Mesodermal cell (in vitro differentiated cells): Measurements from ENCODE around the gene A4GNT. TPM values are rescaled to one million over a fixed set of nuclear protein-coding genes. Genes with fewer than 3 reads are reported as not detected.
A peak's percentile ranks its signal among the peaks of the same experiment; 100 is the strongest.
"Not testable (repeated sequence)": the region's sequence is repeated elsewhere in the genome, so short reads cannot be mapped to it uniquely, and the experiment has no call there.

ENCODE experiments used
- H3K27ac ChIP-seq: 2 replicates; pipeline ENCODE4 v1.7.0; 2013; ENCODE audit warnings: mild to moderate bottlenecking, low read depth, low read length, moderate library complexity; ENCODE audit not compliant: severe bottlenecking
- H3K36me3 ChIP-seq: 2 replicates; pipeline ENCODE4 v1.7.1; 2013; ENCODE audit warnings: mild to moderate bottlenecking, low read length, moderate library complexity; ENCODE audit not compliant: control insufficient read depth, insufficient read depth
- H3K4me1 ChIP-seq: one replicate; pipeline ENCODE4 v1.7.1; 2013; ENCODE audit warnings: mild to moderate bottlenecking, low read length; ENCODE audit not compliant: insufficient read depth, control insufficient read depth, poor library complexity, severe bottlenecking
- H3K4me3 ChIP-seq: 2 replicates; pipeline ENCODE4 v1.7.0; 2013; ENCODE audit warnings: low read length, control low read depth, mild to moderate bottlenecking; ENCODE audit not compliant: insufficient read depth, poor library complexity, severe bottlenecking; ENCODE audit errors: extremely low read depth
- H3K9me3 ChIP-seq: 2 replicates; pipeline ENCODE4 v1.7.1; 2013; ENCODE audit warnings: mild to moderate bottlenecking, low read length, moderate library complexity; ENCODE audit not compliant: control insufficient read depth
- WGBS, 2 experiments: methylation state at CpG; one replicate each; pipeline ENCODE4 v1.1.5; 2013; ENCODE audit warnings: missing lambda C conversion rate in 2 of 2; ENCODE audit not compliant: insufficient coverage in 2 of 2; 5-methylcytosine and 5-hydroxymethylcytosine counted together
- polyA plus RNA-seq, 2 experiments: library from polyadenylated mRNA; stranded (reverse); fragments of 50-300 nt; gene quantifications; one replicate each; pipeline ENCODE4 v1.2.3, GENCODE V29; 2013

The A4GNT gene
- not detected for polyA plus RNA-seq (2013, experiment 1 of 2)
- not detected for polyA plus RNA-seq (2013, experiment 2 of 2)

DNA sequence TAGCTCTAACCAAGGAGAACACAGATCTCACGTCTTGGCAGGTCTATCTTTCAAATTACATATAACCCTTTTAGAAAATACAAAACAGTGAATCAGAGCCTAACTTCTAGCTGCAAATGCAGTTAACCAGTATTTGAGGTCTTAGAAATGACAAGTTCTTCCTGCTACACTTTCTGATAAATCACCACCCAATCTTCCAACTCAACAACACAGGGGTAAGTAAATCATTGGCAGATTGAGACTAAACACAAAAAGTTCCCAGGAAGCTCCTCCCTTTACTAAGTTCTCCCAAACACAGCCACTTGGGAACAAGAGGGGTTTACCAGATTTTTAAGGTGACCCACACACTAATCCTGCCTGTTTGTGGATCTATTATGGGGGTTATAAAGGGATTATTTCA is at the start of gene A4GNT:
A4GNT (minus strand) TSS at position 152 of the 400 bp plus-strand sequence. CDS start 1,134 bp downstream, outside the sequence.
- Histone ChIP-seq H3K27ac (no peak within 1 kb of the TSS), H3K36me3 (no peaks in the 10 kb centered on the region), H3K4me3 (no peak within 1 kb of the TSS), H3K4me1 (peaks cover 3% of the 10 kb centered on the region), H3K9me3 (no peaks in the 10 kb centered on the region)
- 67% methylated on average over 1 of the region's 1 CpG; no CpG with 5 or more reads in 1 of the 2 experiments for WGBS, 2 experiments

DNA sequence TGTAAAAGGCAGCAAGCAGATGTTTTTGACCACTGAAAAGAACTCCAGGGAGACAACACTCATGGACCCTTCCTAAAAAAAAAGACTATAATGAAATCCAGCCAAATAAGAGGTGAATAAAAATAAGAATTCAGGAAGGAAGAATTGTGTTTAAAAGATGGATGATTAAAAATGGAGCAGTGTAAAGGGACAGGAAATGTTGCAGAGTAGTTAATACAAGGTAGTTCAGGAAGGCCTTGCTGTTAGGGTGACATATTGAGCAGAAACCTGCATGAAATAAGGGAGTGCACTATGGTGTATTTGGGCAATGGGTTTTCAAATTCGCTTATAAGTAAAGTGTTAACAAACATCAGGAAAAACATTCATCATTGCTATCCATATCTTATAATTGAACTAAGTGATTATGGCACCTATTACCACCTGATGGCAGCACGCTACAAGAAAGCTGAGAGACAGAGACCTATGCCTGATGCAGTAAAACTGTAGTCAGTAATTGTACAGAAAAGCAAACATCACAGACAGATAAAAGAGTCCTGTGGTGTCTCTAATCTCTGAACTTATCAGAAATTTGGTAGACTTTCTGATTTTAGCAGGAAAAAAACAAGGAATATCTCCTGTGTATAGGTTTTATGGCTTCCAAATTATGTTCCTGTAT is 48.3 kb upstream of the A4GNT start:
- WGBS, 2 experiments: no CpG with 5 or more reads among the region's 2 CpGs
- Histone ChIP-seq H3K4me1 (no peaks in the 10 kb centered on the region), H3K9me3 (no peaks in the 10 kb centered on the region), H3K36me3 (no peaks in the 10 kb centered on the region), H3K4me3 (no peak overlapping the region), H3K27ac (no peak overlapping the region)

DNA sequence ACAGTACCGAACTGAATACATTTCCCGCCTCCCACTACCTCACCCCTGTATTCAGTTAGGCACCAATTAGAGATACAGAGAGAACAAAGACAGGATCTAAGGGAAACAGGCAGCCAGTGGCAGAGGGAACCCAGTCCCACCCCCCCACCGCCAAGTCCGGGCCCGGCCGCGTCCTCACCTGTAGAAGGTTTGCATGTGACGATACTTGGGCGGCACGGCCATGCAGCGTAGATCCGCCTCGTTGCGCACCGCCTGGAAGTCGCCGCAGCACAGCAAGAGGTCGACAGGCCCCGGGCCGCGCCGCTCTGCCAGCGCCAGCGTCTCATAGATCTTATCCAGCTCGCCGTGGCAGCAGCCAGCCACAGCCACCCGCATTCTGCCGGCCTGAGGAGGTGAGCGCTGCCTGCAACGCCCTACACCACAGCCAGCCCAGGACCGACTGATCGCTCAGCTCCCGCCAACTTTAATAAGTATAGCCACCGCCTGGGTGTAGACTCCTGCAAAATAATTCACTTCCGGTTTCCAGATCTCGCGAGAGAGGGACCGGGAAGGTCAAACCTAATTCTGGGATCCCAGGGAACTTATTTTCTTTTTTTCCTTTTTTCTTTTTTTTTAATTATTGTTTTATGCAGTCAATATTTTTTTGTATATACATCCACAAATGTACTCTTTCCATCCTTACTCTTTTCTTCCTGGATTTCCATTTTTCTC is 42.4 kb upstream of the A4GNT start, which contains the start of gene DBR1:
DBR1 (minus strand) TSS at position 501 of the 711 bp plus-strand sequence; CDS start at position 375, 126 bp downstream.
- H3K36me3 ChIP-seq: peaks cover 30% of the 10 kb centered on the region
- peaks cover 4% of the 10 kb centered on the region for H3K4me1 ChIP-seq
- no peaks in the 10 kb centered on the region for H3K9me3 ChIP-seq
- H3K4me3 ChIP-seq: peak within 1 kb of the TSS; percentile 79
- peak within 1 kb of the TSS; percentile 64 for H3K27ac ChIP-seq
- 0% methylated on average over 21 to 31 of the region's 38 CpGs for WGBS, 2 experiments

DNA sequence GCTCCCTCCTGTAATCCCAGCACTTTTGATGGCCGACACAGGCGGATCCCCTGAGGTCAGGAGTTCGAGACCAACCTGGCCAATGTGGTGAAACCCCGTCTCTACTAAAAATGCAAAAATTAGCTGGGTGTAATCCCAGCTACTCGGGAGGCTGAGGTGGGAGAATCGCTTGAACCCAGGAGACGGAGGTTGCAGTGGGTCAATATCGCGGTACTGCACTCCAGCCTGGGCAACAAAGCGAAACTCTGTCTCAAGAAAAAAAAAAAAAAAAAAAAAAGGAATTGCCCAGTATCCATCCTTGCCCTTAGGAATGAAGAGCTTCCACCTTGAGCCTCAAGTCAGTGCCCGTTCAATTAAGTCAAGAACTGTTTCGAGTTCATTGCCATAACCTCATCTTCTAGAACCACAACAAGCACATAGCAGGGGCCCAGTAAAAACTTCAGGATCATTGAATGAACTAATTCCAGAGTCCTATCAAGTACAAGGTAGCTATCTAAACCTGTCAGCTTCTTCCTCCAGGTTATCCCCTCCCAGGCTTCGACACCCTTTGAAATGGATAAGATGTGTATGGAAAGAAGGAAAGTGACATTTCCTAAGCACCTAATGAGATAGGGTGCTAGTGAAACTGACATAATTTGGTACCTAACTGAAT is 41.7 kb upstream of the A4GNT start:
- Histone ChIP-seq H3K9me3 (no peaks in the 10 kb centered on the region), H3K4me3 (peak overlapping the region; percentile 79), H3K4me1 (peaks cover 4% of the 10 kb centered on the region), H3K36me3 (peaks cover 33% of the 10 kb centered on the region), H3K27ac (peak overlapping the region; percentile 64)
- 79 to 80% methylated on average over 9 to 10 of the region's 13 CpGs for WGBS, 2 experiments

DNA sequence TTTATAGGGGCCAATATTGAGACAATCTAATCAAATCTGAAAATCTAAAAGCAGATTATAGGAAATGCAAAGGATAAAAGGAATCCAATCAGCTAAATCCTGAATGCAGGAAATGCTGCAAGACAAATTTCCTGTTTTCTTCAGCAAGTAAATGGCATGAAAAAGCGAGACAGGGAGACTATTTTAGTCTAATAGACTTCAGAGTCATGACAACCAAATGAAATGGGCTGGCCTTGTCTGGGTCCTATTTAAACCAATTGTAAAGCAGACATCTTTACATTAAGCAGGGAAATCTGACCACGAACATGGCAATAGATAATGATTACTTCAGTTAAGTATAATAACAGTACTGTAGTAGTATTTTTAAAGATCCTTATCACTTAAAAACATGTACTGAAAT is 40.4 kb upstream of the A4GNT start:
- Histone ChIP-seq H3K4me1 (peaks cover 4% of the 10 kb centered on the region), H3K36me3 (peaks cover 46% of the 10 kb centered on the region), H3K9me3 (no peaks in the 10 kb centered on the region), H3K27ac (no peak overlapping the region), H3K4me3 (no peak overlapping the region)
- 88 to 100% methylated on average over 1 of the region's 2 CpGs for WGBS, 2 experiments

DNA sequence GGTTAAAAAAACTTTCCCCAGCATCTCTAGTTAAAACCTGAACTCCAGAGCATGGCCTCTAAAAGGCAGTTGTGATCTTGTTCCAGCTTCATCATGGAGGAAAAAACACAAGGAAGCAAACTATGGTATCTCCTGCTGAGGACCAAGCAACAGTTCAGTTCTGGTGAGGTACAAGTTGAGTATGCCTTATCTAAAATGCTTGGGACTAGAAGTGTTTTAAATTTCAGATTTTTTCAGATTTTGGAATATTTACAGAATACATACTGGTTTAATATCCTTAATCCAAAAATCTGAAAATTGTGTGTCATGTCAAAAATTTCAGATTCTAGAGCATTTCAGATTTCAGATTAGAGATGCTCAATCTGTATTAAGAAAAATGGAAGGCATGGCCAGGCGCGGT is 32.9 kb upstream of the A4GNT start:
- WGBS, 2 experiments: 100% methylated on average over 2 of the region's 2 CpGs
- peaks cover 78% of the 10 kb centered on the region for H3K36me3 ChIP-seq
- no peaks in the 10 kb centered on the region for H3K4me1 ChIP-seq
- H3K27ac ChIP-seq: no peak overlapping the region
- no peak overlapping the region for H3K4me3 ChIP-seq
- H3K9me3 ChIP-seq: no peaks in the 10 kb centered on the region

DNA sequence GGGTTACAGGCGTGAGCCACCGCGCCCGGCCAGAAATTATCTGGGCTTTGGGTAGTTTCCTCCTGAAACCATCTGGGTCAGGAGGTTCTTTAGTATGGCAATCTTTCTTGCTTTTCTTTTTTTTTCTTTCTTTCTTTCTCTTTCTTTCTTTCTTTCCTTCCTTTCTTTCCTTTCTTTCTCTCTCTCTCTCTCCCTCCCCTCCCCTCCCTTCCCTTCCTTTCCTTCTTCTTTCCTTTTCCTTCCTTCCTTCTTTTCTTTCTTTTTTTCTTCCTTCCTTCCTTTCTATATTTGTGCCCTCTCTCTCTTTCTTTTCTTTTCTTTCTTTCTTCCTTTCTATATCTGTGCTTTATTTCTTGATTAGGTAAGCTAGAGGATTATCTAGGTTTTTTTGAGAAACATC is 25.6 kb upstream of the A4GNT start:
- Histone ChIP-seq H3K36me3 (peaks cover 23% of the 10 kb centered on the region), H3K4me1 (no peaks in the 10 kb centered on the region), H3K4me3 (no peak overlapping the region), H3K9me3 (no peaks in the 10 kb centered on the region), H3K27ac (no peak overlapping the region)
- 93 to 96% methylated on average over 3 to 4 of the region's 4 CpGs for WGBS, 2 experiments

DNA sequence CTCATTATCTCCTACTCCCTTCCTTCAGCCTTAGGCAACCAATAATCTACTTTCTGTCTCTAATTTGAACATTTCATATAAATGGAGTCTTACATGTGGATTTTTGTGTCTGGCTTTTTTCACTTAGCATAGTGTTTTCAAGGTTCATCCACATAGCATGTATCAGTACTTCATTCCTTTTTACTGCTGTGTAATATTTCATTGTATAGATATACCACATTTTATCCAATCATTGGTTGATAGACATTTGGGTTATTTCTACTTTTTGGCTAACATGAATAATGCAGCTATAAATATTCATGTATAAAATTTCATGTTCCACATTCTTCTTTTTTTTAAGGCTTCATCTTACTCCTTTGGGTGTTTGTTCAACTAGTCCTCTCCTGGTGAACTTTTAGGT is 22.3 kb upstream of the A4GNT start:
- Histone ChIP-seq H3K4me1 (no peaks in the 10 kb centered on the region), H3K36me3 (no peaks in the 10 kb centered on the region), H3K4me3 (no peak overlapping the region), H3K9me3 (no peaks in the 10 kb centered on the region), H3K27ac (no peak overlapping the region)

DNA sequence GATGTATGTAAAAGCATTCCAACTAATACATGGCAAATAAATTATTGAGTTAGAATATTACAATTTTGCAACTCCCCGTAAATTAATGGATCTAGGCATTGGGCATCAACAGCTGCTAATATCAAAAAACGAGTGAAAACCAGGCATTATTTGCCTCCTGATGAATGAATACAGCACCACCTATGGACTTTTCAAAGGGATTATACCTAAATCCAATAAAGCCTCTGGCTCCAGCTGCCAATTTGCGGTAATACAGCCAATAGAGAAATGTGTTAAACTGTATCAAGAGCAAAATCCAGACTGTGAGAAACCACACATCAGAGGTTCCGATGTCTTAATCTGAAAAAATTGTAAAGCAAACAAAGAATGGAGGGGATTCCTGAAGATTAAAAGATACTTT is 16.3 kb upstream of the A4GNT start:
- Histone ChIP-seq H3K27ac (no peak overlapping the region), H3K4me1 (no peaks in the 10 kb centered on the region), H3K36me3 (no peaks in the 10 kb centered on the region), H3K9me3 (no peaks in the 10 kb centered on the region), H3K4me3 (no peak overlapping the region)
- 60 to 100% methylated on average over 1 to 2 of the region's 4 CpGs for WGBS, 2 experiments

DNA sequence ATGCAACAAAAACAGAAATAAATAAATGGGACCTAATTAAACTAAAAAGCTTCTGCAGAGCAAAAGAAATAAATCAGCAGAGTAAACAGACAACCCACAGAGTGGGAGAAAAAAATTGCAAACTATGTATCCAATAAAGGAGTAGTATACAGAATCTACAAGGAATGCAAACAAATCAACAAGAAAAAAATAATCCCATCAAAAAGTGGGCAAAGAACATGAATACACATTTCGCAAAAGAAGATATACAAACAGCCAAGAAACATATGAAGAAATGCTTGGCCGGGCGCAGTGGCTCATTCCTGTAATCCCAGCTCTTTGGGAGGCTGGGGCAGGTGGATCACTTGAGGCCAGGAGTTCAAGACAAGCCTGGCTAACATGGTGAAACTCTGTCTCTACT is 10.0 kb upstream of the A4GNT start:
- not testable (repeated sequence) for H3K4me3 ChIP-seq, H3K27ac ChIP-seq, H3K9me3 ChIP-seq, H3K36me3 ChIP-seq
- WGBS, 2 experiments: 87 to 94% methylated on average over 3 of the region's 3 CpGs
- H3K4me1 ChIP-seq: peaks cover 13% of the 10 kb centered on the region

DNA sequence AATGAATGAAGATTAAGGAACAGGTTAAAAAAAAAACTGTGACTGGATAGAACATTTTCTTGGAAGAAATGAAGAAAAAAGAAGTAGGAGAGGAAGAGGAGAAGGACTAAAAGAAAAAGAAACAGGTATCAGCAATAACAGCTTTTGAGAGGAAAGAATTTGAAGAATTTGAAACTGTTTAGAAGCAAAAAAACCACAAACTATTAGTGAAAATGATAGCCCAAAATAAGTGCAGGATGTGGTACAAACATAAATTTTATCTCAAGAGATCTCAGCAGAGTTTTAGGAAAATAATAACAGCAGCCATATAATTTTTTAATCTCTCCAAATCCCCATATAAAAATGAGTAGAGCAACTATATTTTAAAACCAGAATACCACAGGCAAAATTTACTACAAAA is 8.8 kb upstream of the A4GNT start:
- H3K4me1 ChIP-seq: peaks cover 16% of the 10 kb centered on the region
- no peak overlapping the region for H3K4me3 ChIP-seq
- H3K27ac ChIP-seq: no peak overlapping the region
- H3K9me3 ChIP-seq: no peaks in the 10 kb centered on the region
- no peaks in the 10 kb centered on the region for H3K36me3 ChIP-seq
